T-helper 2 cell treated with Interferon-gamma antibody and Interleukin-4, amounts not matched to agents 5 μg/mL and 100 μg/mL, for 36 hours (primary cell): ENCODE results near the gene RAMACL.
"Not testable (repeated sequence)": the region's sequence is repeated elsewhere in the genome, so short reads cannot be mapped to it uniquely, and the experiment has no call there.

Experiments
- DNase-seq: peaks from one replicate; pipeline ENCODE4 v3.0.0; 2021; ENCODE audit warnings: low spot score
- H3K27ac Mint-ChIP-seq: one replicate; pipeline ENCODE4 v1.8.0; 2021; ENCODE audit warnings: mild to moderate bottlenecking, mixed read lengths
- H3K27me3 Mint-ChIP-seq: one replicate; pipeline ENCODE4 v1.8.0; 2021; ENCODE audit warnings: low read depth, mixed read lengths
- H3K36me3 Mint-ChIP-seq: one replicate; pipeline ENCODE4 v1.8.0; 2021; ENCODE audit warnings: low read depth, mixed read lengths
- H3K4me1 Mint-ChIP-seq: one replicate; pipeline ENCODE4 v1.8.0; 2021; ENCODE audit warnings: low read depth, mixed read lengths
- H3K4me3 Mint-ChIP-seq: one replicate; pipeline ENCODE4 v1.8.0; 2022; ENCODE audit warnings: mild to moderate bottlenecking, moderate library complexity, mixed read lengths
- H3K9me3 Mint-ChIP-seq: one replicate; pipeline ENCODE4 v1.8.0; 2021; ENCODE audit warnings: mixed read lengths

Gene RAMACL

DNA sequence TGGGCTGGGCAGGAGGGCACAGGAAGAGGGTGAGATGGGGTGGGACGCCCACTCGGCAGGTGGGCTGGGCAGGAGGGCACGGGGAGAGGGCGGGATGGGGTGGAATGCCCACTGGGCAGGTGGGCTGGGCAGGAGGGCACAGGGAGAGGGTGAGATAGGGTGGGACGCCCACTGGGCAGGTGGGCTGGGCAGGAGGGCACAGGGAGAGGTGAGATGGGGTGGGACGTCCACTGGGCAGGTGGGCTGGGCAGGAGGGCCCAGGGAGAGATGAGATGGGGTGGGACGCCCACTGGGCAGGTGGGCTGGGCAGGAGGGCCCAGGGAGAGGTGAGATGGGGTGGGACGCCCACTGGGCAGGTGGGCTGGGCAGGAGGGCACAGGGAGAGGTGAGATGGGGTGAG is 4.7 kb downstream of the RAMACL start:
- H3K9me3 Mint-ChIP-seq, H3K27ac Mint-ChIP-seq, DNase-seq, H3K27me3 Mint-ChIP-seq, H3K36me3 Mint-ChIP-seq, H3K4me3 Mint-ChIP-seq, H3K4me1 Mint-ChIP-seq: not testable (repeated sequence)

DNA sequence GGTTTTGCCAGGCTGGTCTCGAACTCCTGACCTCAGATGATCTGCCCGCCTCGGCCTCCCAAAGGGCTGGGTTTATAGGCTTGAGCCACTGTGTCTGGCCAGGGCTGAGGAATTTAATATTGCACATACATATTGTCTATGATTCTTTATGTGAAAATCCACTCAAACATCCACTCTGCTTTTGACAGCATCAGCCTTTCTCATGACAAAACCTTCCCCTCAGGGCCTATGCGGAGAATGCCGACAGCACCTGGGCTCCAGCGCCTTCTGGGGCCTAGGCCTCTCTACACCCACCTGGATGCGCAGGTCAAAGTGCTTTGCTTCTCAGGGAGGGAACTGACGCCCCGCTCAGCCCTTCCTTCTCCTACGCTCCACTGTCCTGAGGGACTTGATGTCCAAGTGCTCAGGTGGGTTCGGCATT is 5.4 kb downstream of the RAMACL start:
- H3K9me3 Mint-ChIP-seq, result no peaks in the 10 kb centered on the region
- H3K4me1 Mint-ChIP-seq, result no peaks in the 10 kb centered on the region
- H3K27ac Mint-ChIP-seq, result no peak overlapping the region
- no peaks in the 10 kb centered on the region for H3K27me3 Mint-ChIP-seq
- no peak for DNase-seq
- no peaks in the 10 kb centered on the region for H3K36me3 Mint-ChIP-seq
- H3K4me3 Mint-ChIP-seq, result no peak overlapping the region

GRCh38 chr6:166580076-166581050 is 6.1 kb downstream of the RAMACL start:
- no peaks in the 10 kb centered on the region for H3K36me3 Mint-ChIP-seq
- no peak for DNase-seq
- no peak overlapping the region for H3K4me3 Mint-ChIP-seq
- no peaks in the 10 kb centered on the region for H3K9me3 Mint-ChIP-seq
- no peak overlapping the region for H3K27ac Mint-ChIP-seq
- H3K4me1 Mint-ChIP-seq, result no peaks in the 10 kb centered on the region
- H3K27me3 Mint-ChIP-seq, result no peaks in the 10 kb centered on the region

DNA sequence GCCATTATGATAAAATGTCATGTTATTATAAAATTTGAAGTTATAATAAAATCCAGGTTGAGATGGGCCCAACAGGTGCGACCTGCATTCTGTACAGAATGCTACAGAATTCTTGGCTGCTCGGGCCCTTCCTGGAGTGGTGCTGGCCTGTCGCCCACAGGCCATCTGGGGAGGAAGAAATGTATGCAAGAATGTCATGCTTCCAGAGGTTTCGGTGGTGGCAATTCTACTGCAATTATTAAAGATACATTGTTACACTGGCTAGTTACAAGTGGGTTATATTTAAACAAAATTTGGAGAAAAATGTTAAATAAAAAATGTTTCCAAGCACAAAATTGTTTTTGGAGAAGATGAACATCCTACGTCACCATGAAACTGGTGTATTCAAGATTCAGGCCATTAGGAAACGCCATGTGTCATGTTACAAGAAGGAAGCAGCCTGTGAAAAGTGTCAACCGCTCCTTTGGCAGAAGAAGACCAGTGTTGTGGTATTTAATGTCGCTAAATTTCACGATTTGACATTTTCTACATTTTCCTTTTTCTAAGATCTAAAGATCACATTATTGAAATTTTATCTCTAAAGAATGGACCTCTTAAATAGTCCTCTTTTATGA is 7.1 kb downstream of the RAMACL start:
- no peak for DNase-seq
- Mint-ChIP-seq H3K27me3 (no peaks in the 10 kb centered on the region), H3K4me3 (no peak overlapping the region), H3K36me3 (no peaks in the 10 kb centered on the region), H3K4me1 (no peaks in the 10 kb centered on the region), H3K27ac (no peak overlapping the region), H3K9me3 (no peaks in the 10 kb centered on the region)

DNA sequence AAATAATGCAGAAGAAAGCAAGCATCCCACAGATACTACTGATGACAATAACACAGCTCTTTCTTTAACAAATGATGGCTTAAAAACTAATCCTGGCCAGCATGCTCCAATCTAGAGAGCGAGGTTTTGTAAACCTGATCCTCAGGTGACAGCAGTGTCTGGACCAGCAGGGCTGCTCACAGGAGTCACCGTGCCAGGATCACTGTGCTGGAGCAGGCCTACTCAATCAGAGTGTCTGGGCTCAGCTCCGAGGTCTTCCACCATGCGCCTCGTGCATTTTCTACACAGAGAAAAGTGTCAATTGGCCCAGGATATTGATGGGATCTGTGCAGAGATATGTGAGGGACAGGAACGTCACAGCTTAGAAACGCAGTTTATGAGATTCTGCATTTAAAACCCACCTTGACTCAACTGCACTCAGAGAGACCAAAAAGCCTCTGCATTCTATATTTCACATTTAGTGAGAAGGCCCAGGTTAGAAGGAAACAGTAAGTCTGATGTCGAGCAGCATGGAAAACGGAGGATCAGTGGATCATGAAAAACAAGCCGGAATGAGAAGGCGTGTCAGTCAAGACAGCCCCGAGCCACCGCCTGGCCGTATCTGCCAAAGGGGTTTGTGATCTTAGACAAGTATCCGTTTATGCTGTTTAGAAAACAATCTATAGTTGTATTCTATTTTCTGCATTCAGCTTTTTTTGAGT is 7.8 kb downstream of the RAMACL start:
- Mint-ChIP-seq H3K9me3 (no peaks in the 10 kb centered on the region), H3K27ac (no peak overlapping the region), H3K4me3 (no peak overlapping the region), H3K36me3 (no peaks in the 10 kb centered on the region), H3K27me3 (no peaks in the 10 kb centered on the region), H3K4me1 (no peaks in the 10 kb centered on the region)
- no peak for DNase-seq

DNA sequence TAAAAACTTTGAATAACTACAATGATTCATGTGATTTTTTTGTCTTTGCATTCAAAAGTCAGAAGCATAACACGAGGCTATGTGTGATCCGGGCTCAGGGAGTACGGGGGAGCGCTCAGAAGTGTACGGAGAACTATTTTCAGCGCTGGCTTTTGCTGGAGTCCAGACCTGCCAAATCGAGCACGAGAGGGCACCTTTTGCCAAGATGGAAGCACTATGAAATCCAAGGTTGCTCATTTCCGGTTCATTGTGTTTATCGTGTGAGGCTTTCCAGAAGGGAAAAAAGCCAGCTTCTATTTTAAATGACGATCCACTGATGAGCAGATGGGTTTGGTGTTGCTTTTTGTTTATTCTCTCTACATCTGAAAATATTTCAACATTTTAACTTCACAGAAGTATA is 11.3 kb downstream of the RAMACL start:
- Mint-ChIP-seq H3K4me3 (no peak overlapping the region), H3K27me3 (no peaks in the 10 kb centered on the region), H3K36me3 (no peaks in the 10 kb centered on the region), H3K9me3 (no peaks in the 10 kb centered on the region), H3K27ac (no peak overlapping the region), H3K4me1 (no peaks in the 10 kb centered on the region)
- no peak for DNase-seq

- H3K27me3 Mint-ChIP-seq, result no peaks in the 10 kb centered on the region
- no peaks in the 10 kb centered on the region for H3K4me1 Mint-ChIP-seq
- no peak overlapping the region for H3K27ac Mint-ChIP-seq
- H3K9me3 Mint-ChIP-seq, result no peaks in the 10 kb centered on the region
- H3K36me3 Mint-ChIP-seq, result no peaks in the 10 kb centered on the region
- DNase-seq, result no peak
- H3K4me3 Mint-ChIP-seq, result no peak overlapping the region
These were observed 12.8 kb downstream of the RAMACL start for GRCh38 chr6:166573511-166574216.

DNA sequence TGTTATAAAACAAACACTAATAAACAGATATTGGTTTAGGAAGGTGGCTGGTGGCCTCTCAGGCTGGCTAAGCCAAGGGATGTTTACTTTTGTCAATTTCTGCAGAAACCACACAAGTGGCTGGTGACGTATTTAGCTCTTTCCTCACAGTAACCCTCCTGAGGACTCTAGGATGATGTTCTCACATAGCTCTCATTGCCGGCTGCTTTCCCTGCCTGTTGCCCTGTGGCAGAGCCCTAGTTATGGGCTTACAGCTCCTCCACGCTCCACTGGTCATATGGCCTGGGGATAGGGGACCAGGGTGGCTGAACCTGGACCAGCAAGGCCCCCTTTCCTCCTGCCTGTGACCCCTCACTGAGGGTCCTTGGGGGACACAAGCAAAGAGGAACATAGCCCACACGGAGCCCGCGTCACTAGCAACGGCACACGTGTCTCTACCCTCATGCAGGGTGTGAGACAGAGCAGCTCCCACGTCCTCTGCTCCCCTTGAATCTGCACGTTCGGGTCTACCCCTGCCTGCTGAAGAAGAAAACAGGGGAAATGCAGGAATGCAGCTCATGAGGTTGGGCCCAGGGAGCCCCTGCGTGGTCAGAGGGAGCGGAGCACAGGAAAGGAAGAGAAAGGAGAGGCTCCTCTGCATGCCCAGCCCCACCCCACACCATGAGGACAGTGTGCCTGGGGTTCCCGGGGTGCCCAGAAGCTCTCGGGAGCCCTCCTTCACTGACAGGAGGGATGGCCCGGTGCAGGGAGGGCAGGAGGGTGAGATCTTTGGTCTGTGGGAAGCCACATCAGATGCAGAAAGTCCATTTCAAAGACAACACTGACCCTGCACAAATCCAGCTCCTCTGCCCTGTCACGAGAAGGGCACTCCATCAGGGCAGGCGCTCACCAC is 13.9 kb downstream of the RAMACL start:
- Mint-ChIP-seq H3K27ac (no peak overlapping the region), H3K36me3 (no peaks in the 10 kb centered on the region), H3K27me3 (no peaks in the 10 kb centered on the region), H3K9me3 (no peaks in the 10 kb centered on the region), H3K4me3 (no peak overlapping the region), H3K4me1 (no peaks in the 10 kb centered on the region)
- DNase-seq, result no peak

DNA sequence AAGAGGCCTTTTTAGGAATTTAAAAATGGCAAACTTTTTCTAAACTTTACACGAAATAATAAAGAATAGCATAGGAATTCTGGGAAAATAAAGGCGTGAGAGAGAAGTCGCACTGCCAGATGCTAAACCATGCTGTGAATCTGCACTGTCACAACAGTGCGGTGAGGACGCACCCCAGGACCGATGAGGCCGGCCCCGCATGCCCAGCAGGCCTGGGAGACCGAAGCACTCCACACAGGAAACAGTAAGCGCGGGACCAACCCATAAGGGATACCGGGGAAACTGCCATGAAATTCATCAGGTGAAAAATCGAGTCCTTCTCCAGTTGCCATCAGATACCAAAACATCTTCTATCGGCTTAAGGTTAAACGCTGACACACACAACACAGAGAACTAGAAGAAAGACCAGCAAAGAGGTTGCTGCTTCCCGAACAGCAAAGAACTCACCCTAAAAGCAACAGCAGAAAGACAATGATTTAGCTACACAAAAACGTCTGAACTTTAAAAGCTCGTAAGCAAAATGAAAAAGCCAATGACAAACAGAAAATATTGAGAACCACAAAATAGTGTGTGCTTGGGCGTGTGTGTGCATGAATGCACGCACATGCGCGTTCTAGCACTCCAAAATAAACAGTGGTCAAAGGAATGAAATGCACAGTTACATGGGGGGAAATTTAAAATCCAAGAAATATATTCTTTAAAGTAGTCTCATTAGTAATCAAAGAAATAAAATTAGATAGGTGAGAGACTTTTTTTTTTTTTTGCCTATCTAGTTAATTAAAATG is 15.4 kb downstream of the RAMACL start:
- no peak for DNase-seq
- Mint-ChIP-seq H3K36me3 (no peaks in the 10 kb centered on the region), H3K4me1 (no peaks in the 10 kb centered on the region), H3K27ac (no peak overlapping the region), H3K9me3 (no peaks in the 10 kb centered on the region), H3K4me3 (no peak overlapping the region), H3K27me3 (no peaks in the 10 kb centered on the region)

GRCh38 chr6:166569206-166569605 is 17.3 kb downstream of the RAMACL start:
- H3K27me3 Mint-ChIP-seq, result no peaks in the 10 kb centered on the region
- H3K4me3 Mint-ChIP-seq, result no peak overlapping the region
- no peak overlapping the region for H3K27ac Mint-ChIP-seq
- H3K9me3 Mint-ChIP-seq, result no peaks in the 10 kb centered on the region
- no peaks in the 10 kb centered on the region for H3K4me1 Mint-ChIP-seq
- H3K36me3 Mint-ChIP-seq, result no peaks in the 10 kb centered on the region
- no peak for DNase-seq

GRCh38 chr6:166567813-166568212 is 18.7 kb downstream of the RAMACL start:
- H3K9me3 Mint-ChIP-seq, result no peaks in the 10 kb centered on the region
- no peak for DNase-seq
- no peaks in the 10 kb centered on the region for H3K4me1 Mint-ChIP-seq
- no peaks in the 10 kb centered on the region for H3K27me3 Mint-ChIP-seq
- no peak overlapping the region for H3K27ac Mint-ChIP-seq
- H3K36me3 Mint-ChIP-seq, result no peaks in the 10 kb centered on the region
- no peak overlapping the region for H3K4me3 Mint-ChIP-seq

DNA sequence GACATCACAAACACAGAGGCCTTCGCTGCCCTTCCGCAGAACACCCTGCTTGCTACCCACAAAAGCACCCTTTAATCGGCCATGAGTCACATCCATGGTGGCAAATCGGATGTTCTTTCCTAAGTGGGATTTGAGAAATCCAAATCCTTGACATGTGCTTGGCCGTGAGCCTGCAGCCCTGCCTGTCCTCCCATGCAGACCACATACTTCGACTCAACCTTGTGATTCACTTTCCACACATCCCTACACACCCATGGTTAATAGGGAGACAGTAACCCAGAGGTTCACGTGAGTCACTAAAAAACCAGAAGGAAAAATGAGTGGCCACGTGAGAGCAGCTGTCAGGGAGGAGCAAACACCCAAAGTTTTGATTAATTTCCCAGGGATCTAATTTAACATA is 19.4 kb downstream of the RAMACL start:
- Mint-ChIP-seq H3K4me1 (no peaks in the 10 kb centered on the region), H3K36me3 (no peaks in the 10 kb centered on the region), H3K27ac (no peak overlapping the region), H3K27me3 (no peaks in the 10 kb centered on the region), H3K9me3 (no peaks in the 10 kb centered on the region), H3K4me3 (no peak overlapping the region)
- no peak for DNase-seq
